Bronchial epithelial cell (primary cell): Measurements from ENCODE around the gene SUPT3H. TPM values are rescaled to one million over a fixed set of nuclear protein-coding genes. Genes with fewer than 3 reads are reported as not detected.

ENCODE experiments used
- DNase-seq: peaks from one replicate; pipeline ENCODE4 v3.0.0-alpha.2; 2010; ENCODE audit warnings: low read depth
- FAIRE-seq: peaks from 2 replicates; lab custom pipeline; 2011; peaks lifted over from hg19 to GRCh38; lab: Jason Lieb, UNC
- H3K27me3 ChIP-seq: 2 replicates; pipeline ENCODE4 v1.5.1; 2011; ENCODE audit warnings: low read length; ENCODE audit not compliant: control insufficient read depth, insufficient read depth
- H3K36me3 ChIP-seq: 2 replicates; pipeline ENCODE4 v1.5.1; 2011; ENCODE audit warnings: low read length; ENCODE audit not compliant: control insufficient read depth, insufficient read depth
- H3K4me3 ChIP-seq: 2 replicates; pipeline ENCODE4 v1.5.1; 2011; ENCODE audit warnings: mild to moderate bottlenecking, low read depth, low read length, control low read depth
- CTCF ChIP-seq: IDR thresholded peaks from 2 replicates; pipeline ENCODE4 v1.5.1; 2011; ENCODE audit warnings: mild to moderate bottlenecking, moderate library complexity, low read length, control low read depth, inconsistent platforms; ENCODE audit not compliant: insufficient read depth, severe bottlenecking
- total RNA-seq: library from RNA; depleted of rRNA; stranded (reverse); fragments of >200 nt; gene quantifications from 2 replicates; pipeline ENCODE4 v1.2.1, GENCODE V29; 2014

SUPT3H gene
- total RNA-seq, 1 donor from 2014 or later, result 12.9 TPM

GRCh38 chr6:44949596-44950201 lies 428.0 kb downstream of the SUPT3H start:
- Histone ChIP-seq H3K4me3 (no peak overlapping the region), H3K36me3 (no peaks in the 10 kb centered on the region), H3K27me3 (no peaks in the 10 kb centered on the region)
- DNase-seq (no peak), FAIRE-seq (no peak)
- no peak for TF ChIP-seq CTCF

GRCh38 chr6:44943541-44943940 lies 434.2 kb downstream of the SUPT3H start:
- TF ChIP-seq CTCF, result no peak
- no peaks in the 10 kb centered on the region for H3K27me3 ChIP-seq
- no peak for DNase-seq
- no peak overlapping the region for H3K4me3 ChIP-seq
- H3K36me3 ChIP-seq, result no peaks in the 10 kb centered on the region
- no peak for FAIRE-seq

DNA sequence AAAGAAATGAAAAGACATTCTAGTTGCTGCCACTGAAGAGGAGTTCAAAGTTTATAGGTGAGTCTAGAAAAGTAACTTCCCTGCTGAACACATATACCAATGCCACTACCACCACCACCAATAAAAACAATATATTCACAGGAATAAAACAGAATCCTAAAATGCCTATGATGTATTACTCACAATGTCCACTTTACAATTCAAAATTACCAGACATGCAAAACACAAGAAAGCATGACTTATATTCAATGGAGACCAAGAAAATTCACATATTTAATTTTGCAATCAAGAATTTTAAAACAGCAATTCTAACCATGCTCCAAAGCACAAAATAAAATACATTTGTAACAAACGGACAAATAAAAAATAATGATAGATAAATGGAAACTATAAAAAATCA lies 434.9 kb downstream of the SUPT3H start:
- DNase-seq, result no peak
- H3K27me3 ChIP-seq, result no peaks in the 10 kb centered on the region
- H3K4me3 ChIP-seq, result no peak overlapping the region
- H3K36me3 ChIP-seq, result no peaks in the 10 kb centered on the region
- FAIRE-seq, result no peak
- TF ChIP-seq CTCF, result no peak

DNA sequence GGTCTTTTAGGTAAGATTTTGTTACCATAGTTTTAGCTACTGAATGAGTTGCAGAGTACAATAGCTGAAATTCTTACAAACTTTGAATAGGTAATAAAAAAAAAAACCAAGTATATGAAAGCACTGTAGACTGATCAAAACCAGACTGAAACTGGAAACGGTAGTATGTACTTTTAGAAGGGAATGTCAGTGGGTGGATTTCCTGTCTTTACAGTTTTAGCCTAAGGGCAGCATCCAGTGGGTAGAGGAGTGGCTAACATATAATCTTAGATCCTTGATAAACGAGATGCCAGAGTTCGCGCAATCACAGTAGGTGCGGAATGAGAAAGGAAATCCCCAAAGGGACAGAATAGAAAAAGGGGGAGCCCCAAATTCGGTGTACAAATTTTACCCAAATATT lies 435.5 kb downstream of the SUPT3H start:
- Histone ChIP-seq H3K27me3 (no peaks in the 10 kb centered on the region), H3K4me3 (no peak overlapping the region), H3K36me3 (no peaks in the 10 kb centered on the region)
- no peak for TF ChIP-seq CTCF
- no peak for FAIRE-seq
- peak; percentile 39 for DNase-seq

GRCh38 chr6:44940367-44940766 lies 437.4 kb downstream of the SUPT3H start:
- no peak overlapping the region for H3K4me3 ChIP-seq
- H3K36me3 ChIP-seq, result no peaks in the 10 kb centered on the region
- no peak for DNase-seq
- no peak for TF ChIP-seq CTCF
- H3K27me3 ChIP-seq, result no peaks in the 10 kb centered on the region
- FAIRE-seq, result no peak

DNA sequence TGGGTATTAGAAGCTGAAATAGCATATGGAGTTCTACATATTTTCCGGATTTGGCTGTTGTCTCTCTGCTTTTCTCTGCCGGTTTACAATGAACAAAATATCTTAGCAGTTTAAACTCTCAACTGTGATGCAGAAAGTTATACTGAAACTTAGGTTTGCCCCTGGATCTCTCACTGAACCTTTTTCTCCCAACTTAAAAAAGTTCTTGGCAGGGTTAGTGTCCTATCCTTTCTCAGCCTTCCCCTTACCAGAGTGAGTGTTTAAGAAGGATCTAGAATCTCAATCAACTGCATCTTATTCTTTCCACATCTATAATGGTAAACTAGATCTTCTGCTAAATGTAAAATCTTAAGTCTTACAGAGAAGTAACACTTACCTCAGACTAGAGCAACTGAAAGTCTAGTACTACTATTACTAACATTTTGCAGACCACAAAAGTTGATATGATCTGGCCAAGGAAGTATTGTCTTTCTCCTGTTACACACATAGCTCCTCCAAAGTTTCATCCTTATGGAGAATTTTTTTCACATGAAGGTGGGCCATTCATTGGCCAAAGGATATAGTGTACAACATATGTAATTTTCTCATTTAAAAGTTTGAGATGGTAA lies 441.9 kb downstream of the SUPT3H start:
- FAIRE-seq, result peak; percentile 50

More for the DNA sequence above, 441.9 kb downstream of the SUPT3H start:
- no peaks in the 10 kb centered on the region for H3K27me3 ChIP-seq
- no peak for TF ChIP-seq CTCF
- no peak for DNase-seq
- no peaks in the 10 kb centered on the region for H3K36me3 ChIP-seq
- no peak overlapping the region for H3K4me3 ChIP-seq
